PC-3 (cell line): ENCODE measurements around the gene HAUS2. TPM values are rescaled to one million over a fixed set of nuclear protein-coding genes. Genes with fewer than 3 reads are reported as not detected.

ENCODE experiments used
- ATAC-seq: fragments of 200-7000 bp; cut with Tn5 transposase; 2 replicates; pipeline ENCODE4 v1.9.1; 2020; ENCODE audit warnings: mild to moderate bottlenecking, moderate library complexity
- BruUV-seq: library from RNA; stranded (reverse); fragments of 400-500 nt; replicated peaks from 2 replicates; lab custom pipeline; 2021; lab: Mats Ljungman, UMichigan
- CTCF ChIA-PET: fragments of 300-600 bp; sonication (Branson Sonifier 250); formaldehyde crosslinking; loops from one replicate; lab custom pipeline; 2022; ENCODE audit warnings: antibody characterized with exemption; lab: Charles Lee
- POLR2A ChIA-PET: fragments of 300-600 bp; sonication (Branson Sonifier 250); formaldehyde crosslinking; loops from one replicate; lab custom pipeline; 2022; ENCODE audit warnings: antibody characterized with exemption; ENCODE audit not compliant: unreplicated experiment; lab: Charles Lee
- DNase-seq: peaks from one replicate; pipeline ENCODE4 v3.0.0-alpha.2; 2015
- H2AFZ ChIP-seq: fragments of 300-600 bp; sonication (generic); 2 replicates; pipeline ENCODE4 v1.6.0; 2016; ENCODE audit warnings: antibody characterized with exemption, low read length
- H3F3A ChIP-seq: fragments of 300-600 bp; sonication (generic); one replicate; pipeline ENCODE4 v1.6.0; 2017; ENCODE audit warnings: antibody characterized with exemption, low read length, control low read depth, mild to moderate bottlenecking; ENCODE audit not compliant: unreplicated experiment
- H3K27ac ChIP-seq: fragments of 300-600 bp; sonication (generic); 2 replicates; pipeline ENCODE4 v1.5.1; 2016; ENCODE audit warnings: mild to moderate bottlenecking, low read length
- H3K27me3 ChIP-seq: fragments of 300-600 bp; sonication (generic); 2 replicates; pipeline ENCODE4 v1.6.1; 2016; ENCODE audit warnings: low read length, mixed read lengths
- H3K36me3 ChIP-seq: fragments of 300-600 bp; sonication (generic); 2 replicates; pipeline ENCODE4 v1.6.1; 2016; ENCODE audit warnings: low read depth, mixed run types, low read length, mixed read lengths
- H3K4me1 ChIP-seq: fragments of 300-600 bp; sonication (generic); 2 replicates; pipeline ENCODE4 v1.5.1; 2016; ENCODE audit warnings: low read length; ENCODE audit not compliant: insufficient read depth
- H3K4me2 ChIP-seq: fragments of 300-600 bp; sonication (generic); 2 replicates; pipeline ENCODE4 v1.6.0; 2016; ENCODE audit warnings: low read length
- H3K4me3 ChIP-seq: fragments of 300-600 bp; sonication (generic); 2 replicates; pipeline ENCODE4 v1.5.1; 2016; ENCODE audit warnings: mild to moderate bottlenecking, low read length, mixed read lengths
- H3K79me2 ChIP-seq: fragments of 300-600 bp; sonication (generic); 2 replicates; pipeline ENCODE4 v1.6.1; 2017; ENCODE audit warnings: low read length, mixed read lengths
- H3K9ac ChIP-seq: fragments of 300-600 bp; sonication (generic); 2 replicates; pipeline ENCODE4 v1.6.0; 2016; ENCODE audit warnings: mild to moderate bottlenecking, low read length
- H3K9me2 ChIP-seq: fragments of 300-600 bp; sonication (generic); replicated peaks from 2 replicates; pipeline ENCODE4 v1.6.1; 2016; ENCODE audit warnings: mixed run types, low read length, mixed read lengths
- H3K9me3 ChIP-seq: fragments of 300-600 bp; sonication (generic); 2 replicates; pipeline ENCODE4 v1.6.1; 2016; ENCODE audit warnings: low read length, mixed read lengths
- H4K20me1 ChIP-seq: fragments of 300-600 bp; sonication (generic); 2 replicates; pipeline ENCODE4 v1.6.1; 2016; ENCODE audit warnings: low read length, mixed read lengths
- EZH2 ChIP-seq: fragments of 300-600 bp; sonication (generic); IDR thresholded peaks from one replicate; pipeline ENCODE4 v1.6.1; 2017; ENCODE audit warnings: antibody characterized with exemption, mild to moderate bottlenecking, low read length; ENCODE audit not compliant: unreplicated experiment
- EZH2phosphoT487 ChIP-seq: fragments of 300-600 bp; sonication (generic); IDR thresholded peaks from 2 replicates; pipeline ENCODE4 v1.6.1; 2018; ENCODE audit warnings: mild to moderate bottlenecking, antibody characterized with exemption, low read length, borderline replicate concordance
- intact Hi-C: fragments of 100-400 bp; cut with micrococcal nuclease; formaldehyde crosslinking; loops from 2 replicates; pipeline ENCODE4 v1.9.0; 2023
- total RNA-seq: library from RNA; depleted of rRNA; stranded (reverse); fragments of >200 nt; gene quantifications from 2 replicates; pipeline ENCODE4 v1.2.3, GENCODE V29; 2014
- TF ChIP-seq, protein P1 (sequence below): fragments of 300-600 bp; sonication (generic); conservative IDR thresholded peaks from 2 replicates; pipeline ENCODE4 v1.5.1; 2017; ENCODE audit warnings: antibody characterized with exemption, low read depth, mild to moderate bottlenecking, low read length

The HAUS2 gene
- total RNA-seq, 1 experiment from 2014 or later, result 44.1 TPM

DNA sequence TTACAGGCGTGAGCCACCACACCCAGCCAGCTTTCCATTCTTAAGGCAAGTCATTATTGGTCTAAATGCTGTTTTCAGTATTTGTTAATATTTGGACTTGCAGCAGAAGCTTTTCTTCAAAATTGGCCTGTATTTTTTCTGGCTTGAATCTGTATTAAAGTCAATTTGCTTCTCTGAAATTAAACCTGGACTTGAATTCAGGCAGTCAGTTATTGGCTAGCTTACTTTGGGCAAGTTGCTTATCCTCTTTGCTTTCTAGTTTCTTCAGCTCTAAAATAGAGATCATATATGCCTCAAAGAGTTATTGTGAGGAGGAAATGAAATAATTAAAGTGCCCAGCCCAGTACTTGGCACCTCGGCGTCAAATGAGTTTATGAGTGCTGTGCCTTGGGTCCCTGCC, 44.1 kb downstream of the HAUS2 start:
- ATAC-seq, result no peak
- Histone ChIP-seq H3K36me3 (no peaks in the 10 kb centered on the region), H3K4me1 (0 out of 2 replicates have a peak, but pooled peaks cover 5% of the 10 kb centered on the region), H3K9me2 (no peaks in the 10 kb centered on the region), H3K9ac (no peak overlapping the region), H3K79me2 (no peaks in the 10 kb centered on the region), H4K20me1 (no peaks in the 10 kb centered on the region), H3K27me3 (no peaks in the 10 kb centered on the region), H3K27ac (no peak overlapping the region), H3K9me3 (no peaks in the 10 kb centered on the region), H3K4me2 (no peak overlapping the region), H3F3A (no peaks in the 10 kb centered on the region), H2AFZ (no peak overlapping the region), H3K4me3 (no peak overlapping the region)
- BruUV-seq, result no TSS peak
- CTCF ChIA-PET, result interaction anchor here (0.7 kb wide), 1 partner anchor 77 kb away, joined by 4 read pairs; no protein-coding TSS in a partner anchor
- intact Hi-C loops, result no loop called here
- POLR2A ChIA-PET, result interaction anchor here (0.6 kb wide), 1 partner anchor 40 kb away, joined by 3 read pairs; no protein-coding TSS in a partner anchor
- DNase-seq, result no peak
- TF ChIP-seq EZH2, result no peak
- no peak for TF ChIP-seq EZH2phosphoT487
- TF ChIP-seq, protein P1, sequence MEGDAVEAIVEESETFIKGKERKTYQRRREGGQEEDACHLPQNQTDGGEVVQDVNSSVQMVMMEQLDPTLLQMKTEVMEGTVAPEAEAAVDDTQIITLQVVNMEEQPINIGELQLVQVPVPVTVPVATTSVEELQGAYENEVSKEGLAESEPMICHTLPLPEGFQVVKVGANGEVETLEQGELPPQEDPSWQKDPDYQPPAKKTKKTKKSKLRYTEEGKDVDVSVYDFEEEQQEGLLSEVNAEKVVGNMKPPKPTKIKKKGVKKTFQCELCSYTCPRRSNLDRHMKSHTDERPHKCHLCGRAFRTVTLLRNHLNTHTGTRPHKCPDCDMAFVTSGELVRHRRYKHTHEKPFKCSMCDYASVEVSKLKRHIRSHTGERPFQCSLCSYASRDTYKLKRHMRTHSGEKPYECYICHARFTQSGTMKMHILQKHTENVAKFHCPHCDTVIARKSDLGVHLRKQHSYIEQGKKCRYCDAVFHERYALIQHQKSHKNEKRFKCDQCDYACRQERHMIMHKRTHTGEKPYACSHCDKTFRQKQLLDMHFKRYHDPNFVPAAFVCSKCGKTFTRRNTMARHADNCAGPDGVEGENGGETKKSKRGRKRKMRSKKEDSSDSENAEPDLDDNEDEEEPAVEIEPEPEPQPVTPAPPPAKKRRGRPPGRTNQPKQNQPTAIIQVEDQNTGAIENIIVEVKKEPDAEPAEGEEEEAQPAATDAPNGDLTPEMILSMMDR, result no peak

- no TSS peak for BruUV-seq
- Histone ChIP-seq H3K9ac (no peak overlapping the region), H2AFZ (no peak overlapping the region), H3K9me3 (no peaks in the 10 kb centered on the region), H3K4me2 (no peak overlapping the region), H3F3A (no peaks in the 10 kb centered on the region), H3K4me3 (no peak overlapping the region), H3K27ac (no peak overlapping the region), H3K9me2 (no peaks in the 10 kb centered on the region), H3K79me2 (no peaks in the 10 kb centered on the region), H4K20me1 (no peaks in the 10 kb centered on the region), H3K4me1 (0 out of 2 replicates have a peak, but pooled peaks cover 5% of the 10 kb centered on the region), H3K27me3 (no peaks in the 10 kb centered on the region), H3K36me3 (no peaks in the 10 kb centered on the region)
- TF ChIP-seq EZH2, result no peak
- no peak for TF ChIP-seq EZH2phosphoT487
- TF ChIP-seq, protein P1, result no peak
- ATAC-seq (no peak), DNase-seq (no peak)
- POLR2A ChIA-PET, result interaction anchor here (0.6 kb wide), 1 partner anchor 41 kb away, joined by 3 read pairs; no protein-coding TSS in a partner anchor
- intact Hi-C loops, result no loop called here
- CTCF ChIA-PET, result interaction anchor here (0.7 kb wide), 1 partner anchor 77 kb away, joined by 4 read pairs; no protein-coding TSS in a partner anchor
Observed at GRCh38 chr15:42593143-42593542, 44.5 kb downstream of the HAUS2 start.

- no peaks in the 10 kb centered on the region for H3K27me3 ChIP-seq
- CTCF ChIA-PET, result no interaction called here
- no peaks in the 10 kb centered on the region for H4K20me1 ChIP-seq
- no peak overlapping the region for H3K9ac ChIP-seq
- H2AFZ ChIP-seq, result no peak overlapping the region
- POLR2A ChIA-PET, result no interaction called here
- no peak for DNase-seq
- intact Hi-C loops, result no loop called here
- H3F3A ChIP-seq, result no peaks in the 10 kb centered on the region
- no TSS peak for BruUV-seq
- H3K4me2 ChIP-seq, result no peak overlapping the region
- TF ChIP-seq, protein P1, result no peak
- TF ChIP-seq EZH2phosphoT487, result no peak
- TF ChIP-seq EZH2, result no peak
- no peaks in the 10 kb centered on the region for H3K79me2 ChIP-seq
- no peaks in the 10 kb centered on the region for H3K9me3 ChIP-seq
- H3K4me1 ChIP-seq, result 0 out of 2 replicates have a peak, but pooled peaks cover 5% of the 10 kb centered on the region
- no peaks in the 10 kb centered on the region for H3K36me3 ChIP-seq
- H3K9me2 ChIP-seq, result no peaks in the 10 kb centered on the region
- H3K4me3 ChIP-seq, result no peak overlapping the region
- H3K27ac ChIP-seq, result no peak overlapping the region
- no peak for ATAC-seq
Observed at GRCh38 chr15:42594095-42594494, 45.5 kb downstream of the HAUS2 start.
